Left ventricle myocardium inferior (tissue), 1 donor: ENCODE data around the gene MFNG. TPM values are rescaled to one million over a fixed set of nuclear protein-coding genes. Genes with fewer than 3 reads are reported as not detected.

Source experiments
- DNase-seq: peaks from one replicate; pipeline ENCODE4 v3.0.0-alpha.2; 2020
- H3K27ac ChIP-seq: fragments of 200-600 bp; replicated peaks from 2 replicates; pipeline ENCODE4 v1.8.0; 2021
- H3K27me3 ChIP-seq: fragments of 200-600 bp; 2 replicates; pipeline ENCODE4 v1.8.0; 2021; ENCODE audit warnings: low read depth
- H3K36me3 ChIP-seq: fragments of 200-600 bp; 2 replicates; pipeline ENCODE4 v1.8.0; 2021
- H3K4me1 ChIP-seq: fragments of 200-600 bp; 2 replicates; pipeline ENCODE4 v1.8.0; 2021
- H3K4me3 ChIP-seq: fragments of 200-600 bp; 2 replicates; pipeline ENCODE4 v1.8.0; 2021; ENCODE audit warnings: mild to moderate bottlenecking, moderate library complexity
- H3K9me3 ChIP-seq: fragments of 200-600 bp; replicated peaks from 2 replicates; pipeline ENCODE4 v1.8.0; 2021
- CTCF ChIP-seq: fragments of 200-600 bp; IDR thresholded peaks from 2 replicates; pipeline ENCODE4 v1.8.0; 2021; ENCODE audit warnings: antibody characterized with exemption, mild to moderate bottlenecking, borderline replicate concordance
- intact Hi-C: fragments of 100-400 bp; cut with micrococcal nuclease; formaldehyde crosslinking; loops from one replicate; pipeline ENCODE4 v1.11.0; 2022
- total RNA-seq: library from RNA; stranded (reverse); fragmentation: NEBNext Ultra II Directional; extraction: Animal tissue kit (Norgen Biotek cat#: 25700); gene quantifications from one replicate; pipeline ENCODE4 v1.2.1, GENCODE V29; 2021
- donor health status: DM: no; HTN: yes; CAD: no; lungs with severe emphysema.

Gene MFNG
- total RNA-seq, 1 donor from 2014 or later, result 11.8 TPM

- H3K27ac ChIP-seq, result peak overlapping the region; percentile 90
- intact Hi-C loops, result no loop called here
- no peak for TF ChIP-seq CTCF
- no peaks in the 10 kb centered on the region for H3K9me3 ChIP-seq
- peaks cover 43% of the 10 kb centered on the region for H3K27me3 ChIP-seq
- no peak overlapping the region for H3K4me3 ChIP-seq
- peaks cover 25% of the 10 kb centered on the region for H3K36me3 ChIP-seq
- DNase-seq, result no peak
- H3K4me1 ChIP-seq, result peaks cover 82% of the 10 kb centered on the region
These were observed 13.8 kb upstream of the MFNG start for GRCh38 chr22:37499789-37500540.

GRCh38 chr22:37499027-37499707 lies 13.0 kb upstream of the MFNG start:
- Histone ChIP-seq H3K4me1 (peaks cover 74% of the 10 kb centered on the region), H3K36me3 (peaks cover 17% of the 10 kb centered on the region), H3K9me3 (no peaks in the 10 kb centered on the region), H3K27ac (peak overlapping the region; percentile 90), H3K4me3 (no peak overlapping the region), H3K27me3 (peaks cover 50% of the 10 kb centered on the region)
- intact Hi-C loops, result no loop called here
- no peak for TF ChIP-seq CTCF
- no peak for DNase-seq

- H3K4me1 ChIP-seq, result peaks cover 66% of the 10 kb centered on the region
- no peaks in the 10 kb centered on the region for H3K9me3 ChIP-seq
- H3K27me3 ChIP-seq, result peaks cover 57% of the 10 kb centered on the region
- peaks cover 24% of the 10 kb centered on the region for H3K36me3 ChIP-seq
- no peak overlapping the region for H3K4me3 ChIP-seq
- DNase-seq, result no peak
- peak; percentile 61 for TF ChIP-seq CTCF
- intact Hi-C loops, result no loop called here
- H3K27ac ChIP-seq, result peak overlapping the region; percentile 90
These were observed 12.2 kb upstream of the MFNG start for GRCh38 chr22:37498289-37498909.

GRCh38 chr22:37497062-37497599 lies 10.9 kb upstream of the MFNG start:
- TF ChIP-seq CTCF, result no peak
- H3K36me3 ChIP-seq, result peaks cover 24% of the 10 kb centered on the region

DNA sequence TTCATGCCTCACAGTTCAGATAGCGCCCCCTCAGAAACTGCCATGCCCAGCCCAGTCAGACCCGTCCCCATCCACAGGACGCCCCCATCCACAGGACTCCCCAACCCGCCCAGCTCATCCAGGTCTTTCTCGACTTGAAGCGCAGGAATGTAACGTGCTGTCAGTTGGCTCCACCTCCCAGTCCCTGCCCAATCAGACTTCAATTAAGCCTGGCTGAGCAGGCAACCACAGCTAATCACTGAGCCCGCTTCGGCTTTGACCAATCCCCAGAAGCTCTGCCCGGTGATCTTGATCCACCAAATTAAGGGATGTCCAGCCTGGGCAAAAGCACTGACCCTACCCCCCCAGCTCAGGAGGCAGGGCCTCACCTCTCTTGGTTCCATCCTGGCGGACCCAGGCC lies 10.5 kb upstream of the MFNG start:
- peaks cover 70% of the 10 kb centered on the region for H3K27me3 ChIP-seq
- DNase-seq, result no peak
- no peaks in the 10 kb centered on the region for H3K9me3 ChIP-seq
- no peak for TF ChIP-seq CTCF
- no peak overlapping the region for H3K4me3 ChIP-seq
- H3K4me1 ChIP-seq, result peaks cover 52% of the 10 kb centered on the region
- H3K27ac ChIP-seq, result no peak overlapping the region
- H3K36me3 ChIP-seq, result peaks cover 24% of the 10 kb centered on the region
- intact Hi-C loops, result no loop called here

More at GRCh38 chr22:37497062-37497599, 10.9 kb upstream of the MFNG start:
- DNase-seq, result no peak
- Histone ChIP-seq H3K4me3 (no peak overlapping the region), H3K9me3 (no peaks in the 10 kb centered on the region), H3K4me1 (peaks cover 56% of the 10 kb centered on the region), H3K27me3 (peaks cover 70% of the 10 kb centered on the region), H3K27ac (peak overlapping the region; percentile 90)
- intact Hi-C loops, result no loop called here
